ENCODE results near the gene HEPACAM2. TPM values are rescaled to one million over a fixed set of nuclear protein-coding genes. Genes with fewer than 3 reads are reported as not detected.

HEPACAM2 gene
- total and polyA plus RNA-seq, 2 of the 8 experiments (the other 6 are each of a cell fraction or from before 2014, with no cell fraction given), result not detected

DNA sequence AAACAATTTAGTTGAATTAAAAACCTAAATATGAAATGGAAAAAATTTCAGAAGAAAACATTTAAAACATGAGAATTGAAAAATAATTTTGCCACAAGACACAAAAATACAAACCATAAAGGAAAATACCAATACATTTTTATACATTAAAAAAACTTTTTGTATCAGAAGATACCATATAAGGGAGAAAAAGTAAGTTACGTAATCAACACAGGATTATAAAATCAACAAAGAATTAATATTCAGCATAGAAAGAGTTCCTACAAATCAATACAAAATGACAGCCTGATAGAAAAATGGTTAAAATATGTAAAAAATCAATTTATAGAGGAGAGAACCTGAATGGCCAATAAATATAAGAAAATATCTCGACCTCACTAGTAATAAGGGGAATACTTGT, 61.5 kb downstream of the HEPACAM2 start:
- H3K4ac ChIP-seq (replicated peaks; ENCODE audit: insufficient read length, low read depth, low read length), result no peak overlapping the region
- H2BK20ac ChIP-seq (ENCODE audit: low read length), result no peak overlapping the region
- no peaks in the 10 kb centered on the region for H3K79me2 ChIP-seq (ENCODE audit: control insufficient read depth in 1 of 2, insufficient read depth in 2 of 2, low read length in 2 of 2)
- no peak overlapping the region for H3K23ac ChIP-seq (ENCODE audit: insufficient read length)
- no peak overlapping the region for H2BK15ac ChIP-seq (ENCODE audit: low read length)
- H2BK5ac ChIP-seq (ENCODE audit: low read depth, low read length), result no peak overlapping the region
- H3K9me3 ChIP-seq (ENCODE audit: insufficient read depth in 2 of 2, low read depth in 1 of 2, low read length in 1 of 2), result no peaks in the 10 kb centered on the region
- no peak overlapping the region for H2AK5ac ChIP-seq (ENCODE audit: low read depth, low read length)
- H2BK120ac ChIP-seq (replicated peaks; ENCODE audit: low read depth, low read length), result no peak overlapping the region
- H3K4me3 ChIP-seq (ENCODE audit: extremely low read depth in 1 of 4, insufficient read depth in 2 of 4, low read depth in 3 of 4, low read length in 4 of 4), result no peak overlapping the region
- no peaks in the 10 kb centered on the region for H3K36me3 ChIP-seq (ENCODE audit: control insufficient read depth in 2 of 4, insufficient read depth in 4 of 4, low read length in 3 of 4)
- WGBS, 2 experiments (ENCODE audit: extremely low coverage in 1 of 2, insufficient coverage in 1 of 2, insufficient read length in 1 of 2, insufficient replicate concordance in 2 of 2, low coverage in 1 of 2, low lambda C conversion rate in 2 of 2, missing lambda C conversion rate in 1 of 2), result 85% methylated on average over 2 of the region's 2 CpGs; no CpG with 5 or more reads in 1 of the 2 experiments
- no peaks in the 10 kb centered on the region for H3K23me2 ChIP-seq (ENCODE audit: low read depth, low read length)
- H4K91ac ChIP-seq (replicated peaks; ENCODE audit: insufficient read length, low read length), result no peak overlapping the region
- H4K8ac ChIP-seq (ENCODE audit: extremely low read depth, insufficient read depth, low read length), result no peak overlapping the region
- H2BK12ac ChIP-seq (ENCODE audit: low read depth, low read length), result no peak overlapping the region
- no peak overlapping the region for H3K18ac ChIP-seq (ENCODE audit: extremely low read depth, low read length)
- no peaks in the 10 kb centered on the region for H4K20me1 ChIP-seq (replicated peaks in 1 of 2; ENCODE audit: control insufficient read depth in 1 of 2, insufficient read depth in 2 of 2, low read length in 2 of 2)
- CTCF ChIA-PET (ENCODE audit: partially characterized antibody), result no interaction called here
- H3K79me1 ChIP-seq (ENCODE audit: low read depth, low read length), result no peaks in the 10 kb centered on the region
- no peak overlapping the region for H3K4me2 ChIP-seq (ENCODE audit: insufficient read depth in 1 of 2, low read depth in 2 of 2, low read length in 2 of 2)
- H3K56ac ChIP-seq (replicated peaks; ENCODE audit: insufficient read length, low read depth, low read length), result no peak overlapping the region
- H2AFZ ChIP-seq (ENCODE audit: low read length), result no peak overlapping the region
- H4K5ac ChIP-seq (ENCODE audit: insufficient read length, low read depth, low read length), result no peak overlapping the region
- no peak overlapping the region for H3K14ac ChIP-seq (ENCODE audit: insufficient read length)
- no peak overlapping the region for H3K27ac ChIP-seq (ENCODE audit: low read depth, low read length)
- H3K4me1 ChIP-seq (replicated peaks in 1 of 4; ENCODE audit: control insufficient read depth in 3 of 4, insufficient read depth in 4 of 4, low read length in 3 of 4), result no peaks in the 10 kb centered on the region
- no peak for DNase-seq (ENCODE audit: low read depth in 1 of 2, low spot score in 2 of 2)
- POLR2A ChIA-PET (ENCODE audit: partially characterized antibody), result no interaction called here
- no peak for FAIRE-seq
- no peaks in the 10 kb centered on the region for H3K27me3 ChIP-seq (replicated peaks in 1 of 4; ENCODE audit: control insufficient read depth in 3 of 4, extremely low read depth in 1 of 4, insufficient read depth in 3 of 4, low read length in 3 of 4)
- H3K9ac ChIP-seq (replicated peaks in 1 of 4; ENCODE audit: extremely low read depth in 1 of 4, low read depth in 3 of 4, low read length in 3 of 4), result no peak overlapping the region
- TF ChIP-seq E2F6 (IDR thresholded peaks at IDR 0.05) (no peak), SUZ12 (IDR thresholded peaks at IDR 0.05; ENCODE audit: low read length) (no peak), HDAC6 (IDR thresholded peaks at IDR 0.05; ENCODE audit: low read depth, low read length) (no peak), SIRT6 (IDR thresholded peaks at IDR 0.05; ENCODE audit: low read length) (no peak), RAD21 (IDR thresholded peaks at IDR 0.05 in 1 of 2, conservative IDR thresholded peaks at IDR 0.05 in 1 of 2; ENCODE audit: low read depth in 2 of 2, low read length in 2 of 2) (no peak), KDM5A (IDR thresholded peaks at IDR 0.05; ENCODE audit: low read length) (no peak), PHF8 (conservative IDR thresholded peaks at IDR 0.05; ENCODE audit: low read depth, low read length) (no peak), RXRA (IDR thresholded peaks at IDR 0.05; ENCODE audit: insufficient read depth, low read depth, low read length) (no peak), ASH2L (IDR thresholded peaks at IDR 0.05; ENCODE audit: low read length) (no peak), USF2 (IDR thresholded peaks at IDR 0.05; ENCODE audit: low read length) (no peak)
- TF ChIP-seq, protein P1, sequence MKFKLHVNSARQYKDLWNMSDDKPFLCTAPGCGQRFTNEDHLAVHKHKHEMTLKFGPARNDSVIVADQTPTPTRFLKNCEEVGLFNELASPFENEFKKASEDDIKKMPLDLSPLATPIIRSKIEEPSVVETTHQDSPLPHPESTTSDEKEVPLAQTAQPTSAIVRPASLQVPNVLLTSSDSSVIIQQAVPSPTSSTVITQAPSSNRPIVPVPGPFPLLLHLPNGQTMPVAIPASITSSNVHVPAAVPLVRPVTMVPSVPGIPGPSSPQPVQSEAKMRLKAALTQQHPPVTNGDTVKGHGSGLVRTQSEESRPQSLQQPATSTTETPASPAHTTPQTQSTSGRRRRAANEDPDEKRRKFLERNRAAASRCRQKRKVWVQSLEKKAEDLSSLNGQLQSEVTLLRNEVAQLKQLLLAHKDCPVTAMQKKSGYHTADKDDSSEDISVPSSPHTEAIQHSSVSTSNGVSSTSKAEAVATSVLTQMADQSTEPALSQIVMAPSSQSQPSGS (IDR thresholded peaks at IDR 0.05; ENCODE audit: low read length), result no peak
